T-cell (primary cell): ENCODE measurements around the gene CALCOCO2. TPM values are rescaled to one million over a fixed set of nuclear protein-coding genes. Genes with fewer than 3 reads are reported as not detected.
"Not testable (repeated sequence)": the region's sequence is repeated elsewhere in the genome, so short reads cannot be mapped to it uniquely, and the experiment has no call there.

Experiments
- ATAC-seq, 4 experiments: fragments of 200-7000 bp in 3 of 4; fragments of 150-1000 bp in 1 of 4; cut with Tn5 transposase; replicated peaks in 1 of 4; 1 replicate in 3 of 4; 2 replicates in 1 of 4; pipeline ENCODE4 v1.10.0; 2021; ENCODE audit warnings: moderate library complexity in 3 of 4, mild to moderate bottlenecking in 2 of 4, moderate number of reproducible peaks in 1 of 4
- CTCF ChIA-PET, 2 donors: fragments of 300-600 bp; sonication (Branson Sonifier 250); formaldehyde crosslinking; loops; one replicate each; lab custom pipeline; 2022; ENCODE audit warnings: antibody characterized with exemption in 2 of 2; lab: Charles Lee
- POLR2A ChIA-PET, 2 donors: fragments of 300-600 bp; sonication (Branson Sonifier 250); formaldehyde crosslinking; loops; one replicate each; lab custom pipeline; 2022; ENCODE audit warnings: antibody characterized with exemption in 2 of 2; lab: Charles Lee
- DNase-seq, 35 experiments: peaks; one replicate each; pipeline versions ENCODE4 v3.0.0 to v3.0.0-alpha.2; 2013 to 2023
- H3K27ac ChIP-seq: one replicate; pipeline ENCODE4 v1.5.1; 2013; ENCODE audit warnings: low read length
- H3K27me3 ChIP-seq, 2 experiments: replicated peaks in 1 of 2; 1 replicate in 1 of 2; 2 replicates in 1 of 2; pipeline versions ENCODE4 v1.6.1 to v1.7.0; 2013; ENCODE audit warnings: low read length in 1 of 2, mixed read lengths in 1 of 2; ENCODE audit not compliant: control insufficient read depth in 2 of 2, insufficient read depth in 2 of 2; ENCODE audit errors: extremely low read depth in 1 of 2
- H3K36me3 ChIP-seq, 2 donors: 1 replicate in 1 of 2; 2 replicates in 1 of 2; pipeline versions ENCODE4 v1.6.1 to v1.7.0; 2013; ENCODE audit warnings: low read length in 1 of 2; ENCODE audit not compliant: control insufficient read depth in 2 of 2, insufficient read depth in 1 of 2; ENCODE audit errors: extremely low read depth in 1 of 2
- H3K4me1 ChIP-seq, 2 experiments: 1 replicate in 1 of 2; 2 replicates in 1 of 2; pipeline versions ENCODE4 v1.6.1 to v1.7.0; 2013; ENCODE audit warnings: low read length in 2 of 2, mixed read lengths in 1 of 2; ENCODE audit not compliant: insufficient read depth in 2 of 2, control insufficient read depth in 1 of 2; ENCODE audit errors: extremely low read depth in 1 of 2
- H3K4me3 ChIP-seq, 2 donors: 1 replicate in 1 of 2; 2 replicates in 1 of 2; pipeline versions ENCODE4 v1.5.1 to v1.7.0; 2013; ENCODE audit warnings: mild to moderate bottlenecking in 2 of 2, low read length in 1 of 2, moderate library complexity in 1 of 2; ENCODE audit not compliant: control insufficient read depth in 1 of 2; ENCODE audit errors: extremely low read depth in 1 of 2
- H3K9me3 ChIP-seq: 2 replicates; pipeline ENCODE4 v1.7.0; 2013
- H3K27ac Mint-ChIP-seq, 2 donors: one replicate each; pipeline ENCODE4 v1.8.0; 2020 to 2021; ENCODE audit warnings: mild to moderate bottlenecking in 2 of 2, mixed read lengths in 2 of 2
- H3K27me3 Mint-ChIP-seq, 2 donors: one replicate each; pipeline ENCODE4 v1.8.0; 2021 to 2022; ENCODE audit warnings: mixed read lengths in 2 of 2
- H3K36me3 Mint-ChIP-seq: one replicate; pipeline ENCODE4 v1.8.0; 2021; ENCODE audit warnings: mixed read lengths
- H3K4me1 Mint-ChIP-seq, 3 donors: one replicate each; pipeline ENCODE4 v1.8.0; 2020 to 2022; ENCODE audit warnings: mixed read lengths in 3 of 3, mild to moderate bottlenecking in 1 of 3
- H3K4me3 Mint-ChIP-seq, 3 donors: one replicate each; pipeline ENCODE4 v1.8.0; 2020 to 2022; ENCODE audit warnings: mild to moderate bottlenecking in 3 of 3, mixed read lengths in 3 of 3, moderate library complexity in 3 of 3
- H3K9me3 Mint-ChIP-seq, 3 donors: one replicate each; pipeline ENCODE4 v1.8.0; 2020 to 2022; ENCODE audit warnings: mixed read lengths in 3 of 3
- WGBS: methylation state at CpG from one replicate; pipeline ENCODE4 v1.1.5; 2013; ENCODE audit warnings: missing lambda C conversion rate; ENCODE audit not compliant: insufficient coverage; 5-methylcytosine and 5-hydroxymethylcytosine counted together
- total RNA-seq, 35 experiments: library from RNA in 6 of 35; stranded (reverse) in 6 of 35; fragments of 120-200 nt in 1 of 35; gene quantifications; one replicate each; pipeline versions ENCODE4 v1.2.1 to v1.2.4 and lab custom pipeline; 2013 to 2026

Gene CALCOCO2
- total RNA-seq, 5 donors from 2014 or later (not counting 1 experiment from before 2014, with no cell fraction given): 103 to 161 (median 129) TPM

- Mint-ChIP-seq H3K9me3 (no peaks in the 10 kb centered on the region), H3K27me3 (peaks cover 40 to 49% of the 10 kb centered on the region in 2 donors), H3K27ac (no peak overlapping the region), H3K4me3 (no peak overlapping the region), H3K36me3 (no peaks in the 10 kb centered on the region), H3K4me1 (peaks cover 0 to 7% (median 5%) of the 10 kb centered on the region in 3 donors)
- H3K4me3 ChIP-seq: no peak overlapping the region
- no peak overlapping the region for H3K27ac ChIP-seq
- H3K4me1 ChIP-seq: peaks cover 0 to 8% of the 10 kb centered on the region in 2 experiments
- DNase-seq: no peak
- H3K9me3 ChIP-seq: no peaks in the 10 kb centered on the region
- ChIA-PET POLR2A (no interaction called here), CTCF (interaction anchor here in 1 of 2 donors (0.6 kb wide), 1 partner anchor 120 kb away, joined by 7 read pairs; no protein-coding TSS in a partner anchor)
- WGBS: 94% methylated on average over 5 of the region's 10 CpGs
- H3K27me3 ChIP-seq: peaks cover 0 to 67% of the 10 kb centered on the region in 2 experiments
- ATAC-seq: no peak
- H3K36me3 ChIP-seq: no peaks in the 10 kb centered on the region
These were observed 35.2 kb upstream of the CALCOCO2 start for GRCh38 chr17:48795444-48796162.

DNA sequence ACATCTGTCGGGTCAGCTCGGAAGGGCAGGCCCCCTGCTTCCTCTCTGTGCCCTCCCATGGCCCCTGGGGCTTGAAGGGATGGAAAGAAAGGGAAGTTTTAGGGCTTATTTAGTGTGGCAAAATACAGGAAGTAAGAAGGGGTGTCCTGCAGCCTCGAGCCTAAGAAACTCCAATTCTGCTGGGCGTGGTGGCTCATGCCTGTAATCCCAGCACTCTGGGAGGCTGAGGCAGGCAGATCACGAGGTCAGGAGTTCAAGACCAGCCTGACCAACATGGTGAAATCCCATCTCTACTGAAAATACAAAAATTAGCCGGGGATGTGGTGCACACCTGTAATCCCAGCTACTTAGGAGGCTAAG is 34.7 kb upstream of the CALCOCO2 start:
- POLR2A ChIA-PET, H3K9me3 Mint-ChIP-seq, DNase-seq, H3K4me3 Mint-ChIP-seq, H3K36me3 Mint-ChIP-seq, H3K36me3 ChIP-seq, H3K4me1 ChIP-seq, H3K9me3 ChIP-seq, H3K4me1 Mint-ChIP-seq, H3K27ac ChIP-seq, CTCF ChIA-PET, H3K27ac Mint-ChIP-seq, H3K4me3 ChIP-seq, ATAC-seq: not testable (repeated sequence)
- WGBS: 10% methylated on average over 3 of the region's 6 CpGs
- peaks cover 0 to 67% of the 10 kb centered on the region in 2 experiments for H3K27me3 ChIP-seq
- peaks cover 45 to 49% of the 10 kb centered on the region in 2 donors for H3K27me3 Mint-ChIP-seq

- no peak for DNase-seq
- CTCF ChIA-PET: interaction anchor here (0.6 to 1.3 kb wide), 3 partner anchors 80 to 193 kb away, joined by 3 to 5 read pairs (median 3); no protein-coding TSS in a partner anchor
- Mint-ChIP-seq H3K4me1 (no peaks in the 10 kb centered on the region), H3K4me3 (no peak overlapping the region), H3K9me3 (no peaks in the 10 kb centered on the region), H3K27me3 (peaks cover 29 to 39% of the 10 kb centered on the region in 2 donors), H3K27ac (no peak overlapping the region), H3K36me3 (no peaks in the 10 kb centered on the region)
- POLR2A ChIA-PET: interaction anchor here in 1 of 2 donors (0.5 to 0.6 kb wide), 2 partner anchors 22 to 176 kb away, joined by 3 to 5 read pairs; no protein-coding TSS in a partner anchor
- H3K27ac ChIP-seq: no peak overlapping the region
- no peak for ATAC-seq
- H3K4me1 ChIP-seq: no peaks in the 10 kb centered on the region
- H3K27me3 ChIP-seq: peaks cover 0 to 51% of the 10 kb centered on the region in 2 experiments
- H3K9me3 ChIP-seq: no peaks in the 10 kb centered on the region
- WGBS: 76% methylated on average over 2 of the region's 11 CpGs
- no peak overlapping the region for H3K4me3 ChIP-seq
- H3K36me3 ChIP-seq: no peaks in the 10 kb centered on the region
These were observed 31.6 kb upstream of the CALCOCO2 start for GRCh38 chr17:48799069-48799723.

- H3K9me3 ChIP-seq: no peaks in the 10 kb centered on the region
- DNase-seq: no peak
- Mint-ChIP-seq H3K27ac (no peak overlapping the region), H3K27me3 (peaks cover 26 to 39% of the 10 kb centered on the region in 2 donors), H3K9me3 (no peaks in the 10 kb centered on the region), H3K36me3 (no peaks in the 10 kb centered on the region), H3K4me3 (no peak overlapping the region), H3K4me1 (peaks cover 0 to 2% (median 0%) of the 10 kb centered on the region in 3 donors)
- no peaks in the 10 kb centered on the region for H3K36me3 ChIP-seq
- 89% methylated on average over 2 of the region's 5 CpGs for WGBS
- H3K4me1 ChIP-seq: peaks cover 0 to 4% of the 10 kb centered on the region in 2 experiments
- ATAC-seq: no peak
- H3K27me3 ChIP-seq: peaks cover 0 to 50% of the 10 kb centered on the region in 2 experiments
- no peak overlapping the region for H3K27ac ChIP-seq
- POLR2A ChIA-PET: no interaction called here
- CTCF ChIA-PET: interaction anchor here (0.6 to 1.9 kb wide), 3 partner anchors 78 to 148 kb away, joined by 3 to 8 read pairs (median 5); no protein-coding TSS in a partner anchor
- H3K4me3 ChIP-seq: no peak overlapping the region
These were observed 30.1 kb upstream of the CALCOCO2 start for GRCh38 chr17:48800626-48801217.

GRCh38 chr17:48804936-48805411 is 25.9 kb upstream of the CALCOCO2 start:
- Histone ChIP-seq H3K9me3 (no peaks in the 10 kb centered on the region), H3K27me3 (peaks cover 0 to 23% of the 10 kb centered on the region in 2 experiments), H3K36me3 (no peaks in the 10 kb centered on the region), H3K4me3 (no peak overlapping the region), H3K27ac (no peak overlapping the region), H3K4me1 (peaks cover 0 to 4% of the 10 kb centered on the region in 2 experiments)
- no peak overlapping the region for H3K4me3 Mint-ChIP-seq
- no peak overlapping the region for H3K27ac Mint-ChIP-seq
- H3K36me3 Mint-ChIP-seq: no peaks in the 10 kb centered on the region
- H3K27me3 Mint-ChIP-seq: peaks cover 9 to 20% of the 10 kb centered on the region in 2 donors
- DNase-seq (peak; percentile 14 to 77 (median 56)), ATAC-seq (peak; percentile 71 to 84 (median 81))
- no peaks in the 10 kb centered on the region for H3K9me3 Mint-ChIP-seq
- ChIA-PET CTCF (interaction anchor here (0.6 to 2.9 kb wide), 6 partner anchors 26 to 80 kb away, joined by 3 to 32 read pairs (median 6); no protein-coding TSS in a partner anchor), POLR2A (no interaction called here)
- 0% methylated on average over 6 of the region's 9 CpGs for WGBS
- H3K4me1 Mint-ChIP-seq: peaks cover 0 to 2% (median 0%) of the 10 kb centered on the region in 3 donors

GRCh38 chr17:48809182-48809581 is 21.7 kb upstream of the CALCOCO2 start:
- no peak for ATAC-seq
- no peak overlapping the region for H3K27ac Mint-ChIP-seq
- CTCF ChIA-PET: interaction anchor here in 1 of 2 donors (2.1 kb wide), 1 partner anchor 70 kb away, joined by 6 read pairs; no protein-coding TSS in a partner anchor
- H3K9me3 Mint-ChIP-seq: no peaks in the 10 kb centered on the region
- Histone ChIP-seq H3K27me3 (peaks cover 0 to 23% of the 10 kb centered on the region in 2 experiments), H3K4me3 (no peak overlapping the region), H3K9me3 (no peaks in the 10 kb centered on the region), H3K4me1 (peaks cover 0 to 4% of the 10 kb centered on the region in 2 experiments), H3K27ac (no peak overlapping the region), H3K36me3 (no peaks in the 10 kb centered on the region)
- H3K4me1 Mint-ChIP-seq: peaks cover 0 to 2% (median 0%) of the 10 kb centered on the region in 3 donors
- POLR2A ChIA-PET: no interaction called here
- 88% methylated on average over 1 of the region's 4 CpGs for WGBS
- DNase-seq: no peak
- no peaks in the 10 kb centered on the region for H3K36me3 Mint-ChIP-seq
- H3K27me3 Mint-ChIP-seq: peaks cover 0 to 18% of the 10 kb centered on the region in 2 donors
- H3K4me3 Mint-ChIP-seq: no peak overlapping the region
